OCI-M1 (cell line): ENCODE results near the gene TCN2.
"Not testable (repeated sequence)": the region's sequence is repeated elsewhere in the genome, so short reads cannot be mapped to it uniquely, and the experiment has no call there.

ENCODE experiments used
- DNase-seq: peaks from one replicate; lab custom pipeline; 2025; lab: John Stamatoyannopoulos, UW

Gene TCN2

DNA sequence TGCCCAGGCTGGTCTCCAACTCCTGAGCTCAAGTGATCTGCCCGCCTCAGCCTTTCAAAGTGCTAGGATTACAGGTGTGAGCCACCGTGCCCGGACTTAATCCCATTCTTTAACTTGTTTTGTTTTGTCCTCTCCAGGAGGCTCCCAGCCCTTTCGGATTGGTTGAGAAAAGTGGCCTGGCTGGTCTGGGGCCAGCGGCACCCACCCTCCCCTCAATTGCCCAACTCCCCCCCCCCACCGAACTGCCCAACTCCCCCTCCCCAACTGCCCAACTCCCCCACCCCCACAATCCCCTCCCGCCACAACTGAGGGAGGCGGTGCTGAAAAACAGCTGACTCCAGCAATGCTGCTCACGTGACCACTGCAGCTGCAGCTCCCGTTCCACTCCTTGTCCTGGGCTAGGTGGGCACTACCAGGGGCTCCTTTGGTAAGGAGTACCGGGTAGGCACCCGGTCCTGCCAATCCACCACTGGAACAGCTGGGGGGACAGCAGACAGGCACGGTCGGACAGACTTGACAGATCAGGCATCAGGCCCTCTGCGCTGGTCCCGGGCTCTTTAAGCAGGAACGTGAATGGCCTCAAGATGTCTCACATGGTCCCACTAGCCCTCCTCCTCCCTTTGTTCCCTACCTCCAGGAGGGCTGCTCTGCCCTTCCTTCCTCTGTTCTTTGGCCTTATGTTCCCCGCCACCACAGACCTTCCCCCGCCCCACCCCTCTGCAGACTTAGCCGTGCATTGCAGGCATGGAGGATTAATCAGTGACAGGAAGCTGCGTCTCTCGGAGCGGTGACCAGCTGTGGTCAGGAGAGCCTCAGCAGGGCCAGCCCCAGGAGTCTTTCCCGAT, at the start of gene TCN2:
TCN2 (plus strand) TSS at position 720 of the 845 bp plus-strand sequence. CDS start 158 bp downstream, outside the sequence.
- no peak for DNase-seq

DNA sequence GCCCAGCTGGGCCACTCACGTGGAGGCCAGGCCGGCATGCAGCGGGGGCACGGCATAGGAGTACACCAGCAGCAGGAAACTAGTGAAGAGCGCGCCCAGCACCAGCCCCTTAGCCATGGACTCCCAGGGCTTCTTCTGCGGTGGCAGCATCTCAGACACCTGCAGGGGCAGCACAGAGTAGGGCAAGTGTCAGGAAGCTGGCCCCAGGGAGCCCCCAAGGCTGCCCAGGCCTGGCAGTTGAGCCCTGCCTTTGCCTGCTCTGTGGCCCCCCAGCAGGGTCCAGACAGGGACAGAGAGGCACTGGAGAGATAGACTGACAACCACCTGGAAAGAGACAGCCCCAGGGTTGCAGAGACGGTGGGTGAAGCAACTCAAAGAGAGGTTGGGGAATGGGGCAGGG, 49.7 kb upstream of the TCN2 start:
- no peak for DNase-seq

DNA sequence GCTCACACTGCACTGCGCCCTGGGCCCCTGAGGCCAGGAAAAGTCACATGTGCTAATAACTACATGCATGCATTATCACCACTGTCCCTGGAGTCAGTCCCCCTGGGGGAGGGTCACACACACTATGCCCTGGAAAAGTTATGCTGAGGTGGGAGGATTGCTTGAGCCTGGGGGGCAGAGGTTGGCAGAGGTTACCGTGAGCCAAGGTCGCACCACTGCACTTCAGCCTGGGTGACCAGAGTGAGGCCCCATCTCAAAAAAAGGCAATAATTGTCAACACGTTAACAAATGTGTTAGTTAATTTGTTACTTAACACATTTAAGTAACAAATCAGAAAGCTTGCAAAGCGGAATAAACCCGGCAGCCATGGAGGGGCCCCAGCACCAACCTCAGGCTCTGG, 47.1 kb upstream of the TCN2 start:
- DNase-seq = no peak

DNA sequence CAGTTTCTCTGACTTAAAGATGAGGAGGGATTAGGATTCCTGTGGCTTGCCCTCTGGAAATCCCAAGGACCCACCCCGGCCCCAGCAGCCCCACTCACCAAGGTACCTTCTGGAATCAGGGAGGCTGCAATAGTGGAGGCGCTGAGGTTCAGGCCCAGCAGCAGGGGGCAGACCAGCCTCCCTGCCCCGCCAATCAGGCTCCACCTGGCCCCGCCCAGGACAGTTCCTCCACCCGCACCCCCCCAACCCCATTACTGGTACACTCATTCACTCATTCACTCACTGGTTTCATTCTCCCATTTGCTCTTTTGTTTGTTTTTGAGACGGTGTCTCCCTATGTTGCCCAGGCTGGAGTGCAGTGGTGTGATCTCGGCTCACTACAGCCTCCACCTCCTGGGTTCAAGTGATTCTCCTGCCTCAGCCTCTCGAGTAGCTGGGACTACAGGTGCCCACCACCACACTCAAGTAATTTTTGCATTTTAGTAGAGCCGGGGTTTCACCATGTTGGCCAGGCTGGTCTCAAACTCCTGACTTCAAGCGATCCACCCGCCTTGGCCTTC, 46.3 kb upstream of the TCN2 start:
- DNase-seq = peak; percentile 35

DNA sequence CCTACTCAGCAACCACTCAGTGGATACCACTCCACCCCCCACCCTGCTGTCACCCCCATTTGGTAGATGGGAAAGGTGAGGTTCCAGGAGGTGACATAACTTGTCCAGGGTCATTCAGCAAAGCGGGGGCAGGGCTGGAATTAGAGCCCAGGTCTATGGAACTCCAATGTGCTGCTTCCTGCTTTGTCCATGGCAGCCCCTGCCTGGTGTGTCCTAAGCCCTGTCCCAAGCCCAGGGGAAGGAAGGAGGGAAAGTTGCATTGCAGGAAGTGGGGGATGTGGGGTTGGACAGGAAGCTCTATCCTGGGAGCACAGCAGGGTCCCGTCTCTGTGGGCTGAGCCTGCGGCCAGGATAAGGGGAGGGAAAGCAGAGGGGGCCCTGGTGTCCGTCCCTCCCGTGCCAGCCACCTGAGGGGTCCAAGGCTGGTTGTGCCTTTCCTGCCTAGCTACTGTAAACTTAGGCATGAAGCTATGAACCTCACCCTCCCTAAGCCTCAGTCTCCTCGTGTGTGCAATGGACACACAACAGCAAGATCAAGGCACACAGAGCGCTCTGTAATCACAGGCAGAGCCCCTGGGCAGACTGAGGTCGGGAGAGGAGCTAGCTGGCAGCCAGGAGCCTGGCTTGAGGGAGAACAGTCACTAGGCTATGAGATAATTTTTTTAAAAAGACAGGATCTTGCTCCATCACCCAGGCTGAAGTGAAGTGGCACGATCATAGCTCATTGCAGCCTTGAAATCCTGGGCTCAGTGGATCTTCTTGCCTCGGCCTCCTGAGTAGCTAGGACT, 45.4 kb upstream of the TCN2 start:
- DNase-seq = no peak

DNA sequence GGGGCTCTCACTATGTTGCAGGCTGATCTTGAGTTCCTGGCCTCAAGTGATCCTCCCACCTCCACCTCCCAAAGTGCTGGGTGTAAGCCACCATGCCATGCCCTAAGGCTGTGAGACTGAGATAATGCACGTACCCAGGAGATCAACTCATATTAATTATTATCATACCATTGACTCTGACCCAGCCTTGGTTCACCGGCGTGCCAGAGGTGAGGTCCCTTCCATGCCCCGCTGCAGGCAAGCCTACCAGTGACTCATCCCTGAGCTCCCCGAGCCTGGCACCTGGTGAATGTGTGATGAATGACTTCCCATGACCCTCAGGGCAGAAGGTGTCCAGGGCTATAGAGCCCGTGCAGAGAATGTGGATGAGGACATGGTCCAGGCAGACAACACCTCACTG, 44.6 kb upstream of the TCN2 start:
- DNase-seq = no peak

DNA sequence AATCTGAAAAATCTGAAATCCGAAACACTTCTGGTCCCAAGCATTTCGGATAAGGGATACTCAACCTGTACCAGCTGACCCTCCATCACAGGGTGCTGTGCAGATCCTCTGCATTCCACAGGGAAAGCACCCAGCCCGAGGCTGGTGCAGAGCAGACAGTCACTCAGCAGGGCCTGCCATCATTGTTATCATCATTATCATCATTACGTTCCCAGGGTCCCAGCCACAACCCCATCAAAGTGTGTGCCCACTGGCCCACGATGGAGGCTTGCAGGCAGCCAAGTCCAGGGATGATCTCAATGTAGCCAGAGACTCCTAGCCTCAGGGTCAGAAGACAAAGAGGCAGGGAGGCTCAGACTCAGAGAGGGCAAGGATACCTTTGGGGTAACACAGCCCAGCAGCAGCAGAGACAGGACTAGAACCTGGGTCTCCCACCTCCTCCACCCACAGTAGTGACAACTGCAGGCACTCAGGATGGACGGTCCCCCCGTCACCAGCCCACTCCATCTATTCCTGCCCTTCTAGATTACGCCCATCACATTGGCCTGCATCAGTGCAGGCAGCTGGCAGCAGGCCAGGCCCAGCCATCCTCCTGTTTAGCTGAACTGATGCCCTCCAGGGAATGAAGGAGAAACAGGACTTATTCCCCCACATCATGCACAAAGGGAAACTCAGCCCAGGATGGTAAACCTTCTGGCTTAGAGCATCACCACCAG, 42.8 kb upstream of the TCN2 start:
- no peak for DNase-seq

DNA sequence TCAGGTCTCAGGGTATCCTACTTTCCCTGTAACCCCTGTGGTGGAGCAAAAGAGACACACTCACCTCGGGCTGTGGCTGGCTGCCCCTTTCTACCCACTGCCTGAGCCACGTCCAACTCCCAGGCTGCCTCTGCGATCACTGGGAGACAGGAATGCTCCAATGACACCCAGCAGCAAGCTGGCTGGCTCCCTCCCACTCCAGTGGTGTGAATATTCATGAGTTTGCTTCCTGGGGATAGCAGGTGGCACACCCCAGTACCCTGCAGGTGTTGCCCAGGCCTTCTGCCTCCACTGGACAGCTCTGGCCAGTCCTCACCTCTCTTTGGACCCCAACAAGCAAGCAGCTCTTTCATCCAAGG, 42.2 kb upstream of the TCN2 start:
- DNase-seq = no peak

DNA sequence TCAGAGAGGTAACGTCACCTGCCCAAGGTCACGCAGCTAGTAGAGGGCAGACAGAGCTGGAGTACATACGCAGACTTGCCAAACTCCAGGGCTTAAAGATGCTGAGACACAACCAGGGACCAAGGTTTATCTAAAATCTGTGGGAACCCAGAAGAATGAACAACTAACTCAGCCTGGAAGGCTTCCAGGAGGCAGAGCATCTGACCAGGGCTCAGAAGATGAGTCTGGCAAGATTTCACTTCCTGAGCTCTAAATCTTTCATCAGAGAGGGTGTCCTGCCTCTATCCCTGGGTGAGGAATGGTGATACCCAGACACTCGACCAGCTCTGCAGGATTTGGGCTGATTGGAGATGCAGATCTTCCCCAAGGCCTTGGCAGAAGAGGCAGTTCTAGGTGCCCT, 41.6 kb upstream of the TCN2 start:
- no peak for DNase-seq

DNA sequence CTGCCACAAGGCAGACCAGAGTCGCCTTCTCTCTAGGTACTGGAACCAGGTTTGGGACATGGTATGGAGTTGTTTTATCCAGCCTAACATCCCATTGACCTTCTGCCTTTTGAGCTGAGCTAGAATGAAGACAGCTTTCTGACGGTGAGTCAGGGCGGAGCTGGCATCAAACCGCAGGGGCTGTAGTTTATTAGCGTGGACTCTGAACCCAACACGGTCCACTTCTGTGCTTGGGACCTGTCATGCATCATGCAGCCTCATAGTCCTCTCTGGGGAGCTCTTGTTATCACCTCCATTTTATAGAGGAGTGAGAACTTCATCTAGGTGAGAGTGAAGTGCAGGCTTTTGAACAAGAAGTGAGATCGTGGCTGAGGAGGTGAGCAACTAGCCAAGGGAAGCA, 40.8 kb upstream of the TCN2 start:
- DNase-seq = no peak

DNA sequence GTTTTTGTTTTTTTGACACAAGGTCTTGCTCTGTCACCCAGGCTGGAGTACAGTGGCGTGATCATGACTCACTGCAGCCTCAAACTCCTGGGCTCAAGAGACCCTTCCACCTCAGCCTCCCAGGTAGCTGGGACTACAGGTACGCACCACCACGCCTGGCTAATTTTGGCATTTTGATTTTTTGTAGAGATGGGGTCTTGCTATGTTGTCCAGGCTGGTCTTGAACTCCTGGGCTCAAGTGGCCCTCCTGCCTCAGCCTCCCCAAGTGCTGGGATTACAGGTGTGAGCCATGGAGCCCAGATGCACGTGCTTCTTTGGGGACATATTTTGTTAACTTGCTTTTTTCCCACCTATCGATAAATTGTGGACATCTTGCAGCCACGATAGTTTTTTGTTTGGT, 39.7 kb upstream of the TCN2 start:
- DNase-seq = not testable (repeated sequence)

DNA sequence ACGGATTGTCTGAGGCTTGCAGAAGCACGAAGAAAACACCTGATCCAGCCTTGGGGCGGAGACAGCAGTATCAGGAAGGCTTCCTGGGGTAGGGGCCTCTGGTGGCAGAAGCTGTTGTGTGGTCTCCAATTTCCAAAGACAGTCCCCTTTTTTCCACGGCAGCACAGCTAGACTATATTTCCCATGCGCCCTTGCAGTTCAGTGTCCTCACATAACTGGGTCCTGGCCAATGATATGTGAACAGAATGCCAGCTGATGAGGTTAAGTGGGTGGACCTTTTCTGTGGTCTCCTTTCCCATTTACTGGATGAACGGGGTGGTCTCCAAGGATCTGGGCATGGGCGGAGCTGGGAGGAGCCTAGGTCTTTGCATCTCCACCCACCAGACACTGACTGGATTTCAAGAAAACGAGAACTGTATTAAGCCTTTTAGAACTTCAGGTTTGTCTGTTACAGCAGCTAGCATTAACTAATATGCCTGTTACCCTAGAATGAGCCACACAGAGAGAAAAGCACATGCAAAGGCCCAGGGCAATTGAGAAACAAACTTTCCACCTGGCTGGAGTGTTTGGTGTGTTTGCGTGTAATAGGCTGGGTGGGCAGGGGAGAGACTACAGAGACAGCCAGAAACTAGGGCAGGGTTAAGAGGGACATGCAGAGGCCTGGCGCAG, 38.7 kb upstream of the TCN2 start:
- DNase-seq = no peak

DNA sequence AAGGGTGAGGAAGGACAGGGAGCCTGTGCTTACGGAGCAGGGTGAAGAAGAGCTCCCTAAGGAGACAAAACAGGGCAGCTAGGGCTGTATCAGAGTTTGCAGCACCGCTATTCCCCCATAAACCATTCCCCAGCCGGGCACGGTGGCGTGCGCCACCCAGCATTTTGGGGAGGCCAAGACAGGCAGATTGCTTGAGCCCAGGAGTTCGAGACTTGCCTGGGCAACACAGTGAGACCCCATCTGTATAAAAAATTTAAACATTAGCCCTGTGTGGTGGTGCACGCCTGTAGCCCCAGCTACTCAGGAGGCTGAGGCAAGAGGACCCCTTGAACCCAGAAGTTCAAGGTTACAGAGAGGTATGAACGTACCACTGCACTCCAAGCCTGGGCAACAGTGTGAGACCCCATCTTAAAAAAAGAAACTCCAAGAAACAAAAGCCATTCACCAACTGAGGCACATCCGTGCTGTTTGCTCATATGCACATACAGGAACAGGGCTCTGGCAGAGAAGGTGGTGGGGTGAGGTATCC, 37.2 kb upstream of the TCN2 start:
- DNase-seq = no peak

DNA sequence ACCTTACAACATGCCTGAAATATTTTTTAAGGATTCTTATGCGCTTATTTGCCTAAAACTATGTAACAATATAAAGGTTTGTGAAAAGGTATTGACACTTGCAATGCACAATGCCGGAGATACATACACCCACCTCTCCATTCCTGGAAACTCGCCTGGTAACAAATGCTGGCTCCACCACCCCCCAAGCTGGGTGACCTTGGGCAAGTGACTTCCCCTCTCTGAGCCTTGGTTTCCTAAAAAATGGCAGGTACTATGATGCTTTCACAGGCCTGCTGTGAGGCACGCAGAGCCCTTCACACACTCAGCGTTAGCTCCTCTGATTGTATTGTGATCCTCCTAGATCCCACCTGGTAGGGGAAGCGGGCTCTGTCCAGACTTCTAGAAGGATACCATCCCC, 34.8 kb upstream of the TCN2 start:
- DNase-seq = no peak

DNA sequence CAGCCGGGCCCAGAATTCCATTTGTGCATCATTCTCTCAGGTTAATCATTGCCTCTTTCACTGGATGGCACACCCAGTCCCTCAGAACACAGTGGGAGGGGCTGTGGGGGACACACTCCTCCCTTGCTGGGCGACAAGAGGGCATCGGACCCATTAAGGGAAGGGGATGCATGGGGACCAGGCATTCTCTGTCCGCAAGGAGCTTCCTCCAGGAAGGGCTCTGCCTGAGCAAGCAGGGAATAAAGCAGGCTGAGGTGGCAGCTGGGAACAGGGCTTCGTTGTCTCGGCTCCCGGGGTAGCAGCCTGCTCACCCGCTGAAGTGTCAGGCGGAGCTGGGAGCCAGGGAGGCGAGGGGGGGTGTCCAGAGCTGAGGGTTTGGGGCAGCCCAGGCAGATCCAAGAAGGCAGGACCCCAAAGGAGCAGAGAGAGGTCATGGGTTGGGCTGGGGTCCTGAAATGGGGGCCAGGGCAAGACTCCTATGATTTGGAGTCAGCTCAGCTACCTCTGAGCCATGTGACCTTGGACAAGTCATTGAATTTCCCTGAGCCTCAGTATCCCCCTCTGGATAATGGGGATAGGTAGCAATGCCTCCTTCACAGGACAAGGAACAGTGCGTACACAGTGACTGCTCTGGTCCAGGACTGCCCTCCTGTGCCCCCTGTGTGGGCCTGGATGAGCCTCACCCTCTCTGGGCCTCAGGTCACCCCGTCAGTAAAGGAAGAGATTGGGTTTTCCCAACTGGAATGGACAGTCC, 34.0 kb upstream of the TCN2 start:
- no peak for DNase-seq

DNA sequence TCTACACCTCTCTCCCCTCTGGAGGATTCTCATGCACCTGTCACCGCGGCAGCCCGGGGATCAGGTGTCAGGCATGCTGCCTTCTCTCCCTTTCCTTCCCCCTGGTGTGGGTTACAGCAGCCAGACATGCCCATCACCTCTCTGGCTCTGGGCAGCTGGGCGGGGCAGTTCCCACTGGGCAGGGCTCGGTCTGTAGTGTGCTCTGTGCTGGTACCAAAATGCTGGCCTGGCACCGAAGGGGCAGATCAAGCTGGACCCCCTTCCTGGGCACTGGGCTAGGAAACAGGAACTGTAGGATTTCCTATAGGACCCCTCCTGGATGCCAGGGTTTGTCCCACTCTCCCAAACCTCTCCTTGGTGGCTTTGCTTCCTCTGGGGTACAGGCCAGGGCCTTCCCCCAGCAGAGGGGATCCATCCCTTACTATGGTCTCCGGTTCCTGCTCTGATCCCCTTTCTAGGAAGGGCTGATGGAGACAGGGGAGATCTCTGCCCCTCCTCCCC, 33.3 kb upstream of the TCN2 start:
- no peak for DNase-seq

DNA sequence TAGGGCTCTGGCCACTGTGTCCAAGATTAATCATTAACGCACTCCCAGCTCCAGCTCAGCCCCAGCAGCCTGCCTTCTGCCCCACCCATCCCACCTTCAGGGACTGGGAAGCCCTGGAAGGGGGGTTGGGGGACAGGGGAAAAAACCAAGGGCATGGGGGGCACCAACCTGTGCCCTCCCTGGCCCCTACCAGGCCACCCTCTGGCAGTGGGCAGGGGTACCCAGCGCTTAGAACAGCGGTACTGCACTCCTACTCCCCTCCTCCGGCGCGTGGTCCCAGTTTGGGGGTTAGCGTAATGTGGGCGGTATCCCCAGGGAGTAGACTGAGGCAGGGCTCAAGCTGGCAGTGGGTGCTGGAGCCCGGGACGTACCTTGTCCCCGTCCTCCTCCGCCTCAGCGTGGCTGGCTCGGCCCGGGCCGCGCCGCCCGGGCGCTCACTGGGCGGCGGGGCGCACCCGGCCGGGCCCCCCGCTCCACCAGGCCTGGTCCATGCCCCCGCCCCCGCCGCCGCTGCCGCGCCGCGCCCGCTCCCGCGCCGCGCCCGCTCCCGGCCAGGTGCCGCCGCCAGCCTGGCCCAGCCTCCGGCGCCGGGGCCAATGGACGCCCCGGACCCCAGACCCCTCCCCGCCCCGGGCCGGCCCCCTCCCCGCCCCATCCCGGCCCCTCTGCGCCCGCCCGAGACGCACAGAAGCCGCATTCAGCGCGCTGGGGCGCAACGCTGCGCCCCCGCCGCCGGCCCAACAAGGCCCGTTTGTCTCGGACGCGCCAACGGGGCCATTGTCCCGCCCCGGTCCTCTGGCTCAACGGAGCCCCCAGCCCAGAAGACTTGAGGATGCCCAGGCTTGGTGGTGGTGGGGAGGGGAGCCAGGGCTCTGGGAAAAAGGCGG, 32.6 kb upstream of the TCN2 start, which contains the start of gene GAL3ST1:
GAL3ST1 (minus strand) TSS at position 571 of the 887 bp plus-strand sequence. CDS start 17,273 bp downstream, outside the sequence.
- DNase-seq = no peak

DNA sequence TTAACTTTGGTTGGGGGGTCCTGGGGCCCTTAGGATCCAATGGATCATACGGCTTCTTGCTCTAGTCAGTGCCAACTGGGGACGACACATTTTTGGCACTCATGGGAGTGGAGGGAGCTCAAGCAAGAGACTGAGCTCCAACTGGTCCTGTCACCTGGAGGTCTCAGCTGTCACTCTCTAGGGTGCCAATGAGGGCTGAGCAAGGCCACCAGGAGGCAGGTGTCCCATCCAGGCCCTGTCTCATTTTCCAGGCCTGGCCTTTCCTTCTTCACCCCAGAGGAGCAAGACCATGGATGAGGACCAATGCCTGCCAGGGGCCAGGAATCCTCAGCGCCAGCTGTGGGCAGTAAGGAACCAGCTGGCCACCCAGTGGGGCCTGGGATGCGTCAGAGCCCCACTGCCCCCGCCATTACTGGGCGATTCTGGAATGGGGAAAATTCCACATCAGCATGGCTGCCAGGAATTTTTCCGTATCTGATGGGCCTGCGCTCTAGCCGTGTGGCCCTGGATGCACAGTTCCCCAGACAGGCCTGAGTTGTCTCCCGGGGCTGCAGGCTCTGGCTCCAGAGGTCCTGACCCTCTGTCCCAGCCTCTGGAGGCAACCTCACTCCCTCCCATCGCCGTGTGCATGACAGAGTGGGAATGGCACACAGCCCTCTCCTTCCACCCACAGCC, 31.8 kb upstream of the TCN2 start:
- no peak for DNase-seq

DNA sequence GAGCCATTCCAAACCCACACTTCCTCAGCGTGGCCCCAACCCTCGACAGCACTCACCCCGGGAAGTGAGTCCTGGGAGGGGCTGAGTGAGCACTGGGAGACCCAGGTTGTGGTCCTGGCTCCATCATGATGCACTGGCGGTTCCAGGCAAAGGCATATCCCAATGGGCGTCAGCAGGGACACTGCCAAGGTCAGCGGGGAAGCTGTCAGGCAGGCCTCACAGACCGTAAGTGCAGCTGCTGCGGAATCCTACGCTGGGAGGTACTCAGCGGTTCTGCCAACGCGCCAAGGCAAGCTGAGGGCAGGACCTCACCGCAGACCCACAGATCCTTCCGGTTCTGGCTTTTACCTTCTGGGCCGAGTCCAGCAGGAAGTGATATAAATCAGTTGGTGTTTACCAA, 31.1 kb upstream of the TCN2 start:
- DNase-seq = no peak
